ENCODE results near the gene EDNRA. TPM values are rescaled to one million over a fixed set of nuclear protein-coding genes. Genes with fewer than 3 reads are reported as not detected.
A peak's percentile ranks its signal among the peaks of the same experiment; 100 is the strongest.

EDNRA gene
- total RNA-seq, 1 experiment from 2014 or later = 2.9 TPM

- Histone ChIP-seq H3K36me3 (no peaks in the 10 kb centered on the region), H3K27me3 (replicated peaks) (no peaks in the 10 kb centered on the region), H3K9me3 (replicated peaks) (no peaks in the 10 kb centered on the region), H3K27ac (no peak overlapping the region), H3K4me1 (replicated peaks) (no peaks in the 10 kb centered on the region), H3K4me3 (no peak overlapping the region)
- no peak for DNase-seq (ENCODE audit: low read depth in 1 of 2, low spot score in 2 of 2)
These were observed 90.3 kb downstream of the EDNRA start for GRCh38 chr4:147571036-147571770.

DNA sequence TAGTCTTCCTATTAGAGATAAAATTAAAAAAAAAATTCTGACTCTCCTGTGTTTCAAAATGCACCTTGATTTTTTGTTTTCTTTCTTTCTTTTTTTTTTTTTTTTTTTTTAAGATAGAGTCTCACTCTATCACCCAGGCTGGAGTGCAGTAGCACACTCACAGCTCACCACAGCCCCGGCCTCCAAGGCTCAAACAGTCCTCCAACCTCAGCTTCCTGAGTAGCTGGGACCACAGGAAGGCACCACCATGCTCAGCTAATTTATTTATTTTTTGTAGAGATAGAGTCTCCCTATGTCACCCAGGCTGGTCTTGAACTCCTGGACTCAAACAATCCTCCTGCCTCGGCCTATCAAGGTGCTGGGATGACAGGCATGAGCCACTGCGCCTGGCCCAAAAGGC lies 95.2 kb downstream of the EDNRA start:
- no peak overlapping the region for H3K27ac ChIP-seq
- H3K27me3 ChIP-seq (replicated peaks) = no peaks in the 10 kb centered on the region
- no peaks in the 10 kb centered on the region for H3K36me3 ChIP-seq
- DNase-seq (ENCODE audit: low read depth in 1 of 2, low spot score in 2 of 2) = no peak
- H3K9me3 ChIP-seq (replicated peaks) = no peaks in the 10 kb centered on the region
- no peak overlapping the region for H3K4me3 ChIP-seq
- H3K4me1 ChIP-seq (replicated peaks) = peaks cover 18% of the 10 kb centered on the region

- Histone ChIP-seq H3K9me3 (replicated peaks) (no peaks in the 10 kb centered on the region), H3K4me1 (replicated peaks) (peaks cover 19% of the 10 kb centered on the region), H3K27me3 (replicated peaks) (no peaks in the 10 kb centered on the region), H3K27ac (no peak overlapping the region), H3K36me3 (no peaks in the 10 kb centered on the region), H3K4me3 (no peak overlapping the region)
- peak; percentile 84 to 85 for DNase-seq (ENCODE audit: low read depth in 1 of 2, low spot score in 2 of 2)
These were observed 97.2 kb downstream of the EDNRA start for GRCh38 chr4:147578051-147578476.

- no peak overlapping the region for H3K27ac ChIP-seq
- H3K4me3 ChIP-seq = no peak overlapping the region
- H3K4me1 ChIP-seq (replicated peaks) = peaks cover 19% of the 10 kb centered on the region
- H3K27me3 ChIP-seq (replicated peaks) = no peaks in the 10 kb centered on the region
- no peak for DNase-seq (ENCODE audit: low read depth in 1 of 2, low spot score in 2 of 2)
- no peaks in the 10 kb centered on the region for H3K36me3 ChIP-seq
- no peaks in the 10 kb centered on the region for H3K9me3 ChIP-seq (replicated peaks)
These were observed 97.7 kb downstream of the EDNRA start for GRCh38 chr4:147578593-147578992.

GRCh38 chr4:147580396-147580795 lies 99.5 kb downstream of the EDNRA start:
- Histone ChIP-seq H3K27ac (no peak overlapping the region), H3K27me3 (replicated peaks) (no peaks in the 10 kb centered on the region), H3K36me3 (no peaks in the 10 kb centered on the region), H3K4me1 (replicated peaks) (peaks cover 19% of the 10 kb centered on the region), H3K4me3 (no peak overlapping the region), H3K9me3 (replicated peaks) (0 out of 2 replicates have a peak, but pooled peaks cover 2% of the 10 kb centered on the region)
- DNase-seq (ENCODE audit: low read depth in 1 of 2, low spot score in 2 of 2) = no peak

- Histone ChIP-seq H3K27ac (no peak overlapping the region), H3K27me3 (replicated peaks) (no peaks in the 10 kb centered on the region), H3K36me3 (no peaks in the 10 kb centered on the region), H3K9me3 (replicated peaks) (0 out of 2 replicates have a peak, but pooled peaks cover 2% of the 10 kb centered on the region), H3K4me1 (replicated peaks) (peaks cover 19% of the 10 kb centered on the region), H3K4me3 (no peak overlapping the region)
- DNase-seq (ENCODE audit: low read depth in 1 of 2, low spot score in 2 of 2) = no peak
These were observed 100.9 kb downstream of the EDNRA start for GRCh38 chr4:147581606-147582350.

DNA sequence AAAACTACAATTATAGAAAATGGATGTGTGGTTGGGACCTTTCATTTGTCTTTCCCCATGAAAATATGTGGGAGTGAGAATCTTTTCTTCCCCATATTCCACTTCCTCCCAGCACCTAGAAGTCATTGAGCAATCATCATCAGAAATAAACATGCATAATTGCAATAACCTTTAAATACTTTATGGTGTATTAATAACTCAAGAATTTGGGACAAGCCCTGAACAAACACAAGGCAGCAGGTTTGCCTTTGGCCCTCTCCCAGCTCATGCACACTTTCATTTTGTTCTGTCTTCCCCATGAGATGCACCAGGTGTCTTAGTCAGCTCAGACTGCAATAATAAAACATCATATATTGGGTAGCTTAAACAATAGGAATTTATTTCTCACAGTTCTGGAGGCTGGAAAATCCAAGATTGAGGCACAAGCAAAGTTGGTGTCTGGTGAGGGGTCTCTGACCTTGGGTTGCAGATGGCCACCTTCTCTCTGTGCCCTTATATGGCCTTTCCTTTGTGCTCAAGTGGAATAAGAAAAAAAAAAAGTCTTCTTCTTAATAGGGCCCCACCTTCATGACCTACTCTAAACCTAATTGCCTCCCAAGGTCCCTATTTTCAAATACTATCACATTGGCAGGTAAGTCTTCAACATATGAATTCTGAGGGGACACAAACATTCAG lies 101.6 kb downstream of the EDNRA start:
- no peaks in the 10 kb centered on the region for H3K36me3 ChIP-seq
- peaks cover 14% of the 10 kb centered on the region for H3K4me1 ChIP-seq (replicated peaks)
- 0 out of 2 replicates have a peak, but pooled peaks cover 2% of the 10 kb centered on the region for H3K9me3 ChIP-seq (replicated peaks)
- H3K27me3 ChIP-seq (replicated peaks) = no peaks in the 10 kb centered on the region
- H3K4me3 ChIP-seq = no peak overlapping the region
- no peak overlapping the region for H3K27ac ChIP-seq
- no peak for DNase-seq (ENCODE audit: low read depth in 1 of 2, low spot score in 2 of 2)

- H3K27me3 ChIP-seq (replicated peaks) = no peaks in the 10 kb centered on the region
- no peaks in the 10 kb centered on the region for H3K36me3 ChIP-seq
- H3K4me3 ChIP-seq = no peak overlapping the region
- H3K9me3 ChIP-seq (replicated peaks) = 0 out of 2 replicates have a peak, but pooled peaks cover 2% of the 10 kb centered on the region
- H3K27ac ChIP-seq = no peak overlapping the region
- H3K4me1 ChIP-seq (replicated peaks) = peaks cover 7% of the 10 kb centered on the region; the same call in 1 of the 2 replicates
- DNase-seq (ENCODE audit: low read depth in 1 of 2, low spot score in 2 of 2) = no peak
These were observed 103.0 kb downstream of the EDNRA start for GRCh38 chr4:147583876-147584275.

- H3K27me3 ChIP-seq (replicated peaks) = no peaks in the 10 kb centered on the region
- H3K4me3 ChIP-seq = no peak overlapping the region
- DNase-seq (ENCODE audit: low read depth in 1 of 2, low spot score in 2 of 2) = no peak
- no peak overlapping the region for H3K27ac ChIP-seq
- 0 out of 2 replicates have a peak, but pooled peaks cover 2% of the 10 kb centered on the region for H3K9me3 ChIP-seq (replicated peaks)
- H3K4me1 ChIP-seq (replicated peaks) = peaks cover 1% of the 10 kb centered on the region; the same call in 1 of the 2 replicates
- H3K36me3 ChIP-seq = no peaks in the 10 kb centered on the region
These were observed 105.1 kb downstream of the EDNRA start for GRCh38 chr4:147586032-147586431.

DNA sequence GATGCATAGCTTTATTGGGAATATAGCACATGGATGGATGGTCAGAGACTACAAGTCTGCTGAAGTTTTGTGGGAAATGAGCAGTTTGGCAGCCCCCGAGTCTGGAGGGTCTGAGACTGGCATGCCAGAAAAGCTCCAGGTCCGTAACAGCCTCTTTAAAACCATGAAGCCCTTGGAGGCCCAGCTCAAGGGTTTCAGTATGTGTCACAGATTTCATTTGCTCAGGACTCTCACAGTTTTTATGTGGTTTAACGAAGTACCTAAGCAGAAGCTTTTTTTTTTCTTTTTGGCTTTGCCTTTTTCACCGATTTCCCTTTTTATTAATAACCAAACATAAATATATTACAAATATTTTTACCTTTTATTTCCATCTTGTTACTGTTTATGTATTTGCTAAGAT lies 105.7 kb downstream of the EDNRA start:
- DNase-seq (ENCODE audit: low read depth in 1 of 2, low spot score in 2 of 2) = no peak
- Histone ChIP-seq H3K4me3 (no peak overlapping the region), H3K27ac (no peak overlapping the region), H3K36me3 (no peaks in the 10 kb centered on the region), H3K4me1 (replicated peaks) (no peaks in the 10 kb centered on the region), H3K9me3 (replicated peaks) (0 out of 2 replicates have a peak, but pooled peaks cover 2% of the 10 kb centered on the region), H3K27me3 (replicated peaks) (no peaks in the 10 kb centered on the region)

GRCh38 chr4:147587041-147587440 lies 106.1 kb downstream of the EDNRA start:
- no peak for DNase-seq (ENCODE audit: low read depth in 1 of 2, low spot score in 2 of 2)
- Histone ChIP-seq H3K27me3 (replicated peaks) (no peaks in the 10 kb centered on the region), H3K27ac (no peak overlapping the region), H3K9me3 (replicated peaks) (0 out of 2 replicates have a peak, but pooled peaks cover 2% of the 10 kb centered on the region), H3K4me1 (replicated peaks) (no peaks in the 10 kb centered on the region), H3K36me3 (no peaks in the 10 kb centered on the region), H3K4me3 (no peak overlapping the region)

DNA sequence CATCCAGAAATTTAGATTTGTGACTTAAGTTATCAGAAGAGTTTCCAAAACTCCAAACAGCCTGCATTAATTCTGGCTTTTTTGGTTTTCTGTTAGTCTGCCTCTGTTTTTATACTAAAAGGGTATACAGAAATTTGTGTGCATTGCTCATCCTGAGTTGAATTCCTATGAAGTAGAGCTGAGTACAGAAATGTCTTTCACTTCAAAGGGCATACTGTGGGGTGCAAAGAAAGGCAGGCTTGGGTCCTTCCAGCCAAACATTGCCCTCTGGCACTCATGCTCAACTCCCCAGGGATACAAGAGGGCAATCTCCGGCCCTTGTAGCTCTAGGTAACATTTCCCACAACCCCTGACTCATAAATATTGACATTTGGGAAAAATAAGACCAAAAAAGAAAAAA lies 108.7 kb downstream of the EDNRA start:
- H3K27ac ChIP-seq = no peak overlapping the region
- no peak for DNase-seq (ENCODE audit: low read depth in 1 of 2, low spot score in 2 of 2)
- no peak overlapping the region for H3K4me3 ChIP-seq
- no peaks in the 10 kb centered on the region for H3K36me3 ChIP-seq
- H3K4me1 ChIP-seq (replicated peaks) = no peaks in the 10 kb centered on the region
- H3K9me3 ChIP-seq (replicated peaks) = no peaks in the 10 kb centered on the region
- H3K27me3 ChIP-seq (replicated peaks) = no peaks in the 10 kb centered on the region

- Histone ChIP-seq H3K27ac (no peak overlapping the region), H3K4me1 (replicated peaks) (no peaks in the 10 kb centered on the region), H3K9me3 (replicated peaks) (no peaks in the 10 kb centered on the region), H3K27me3 (replicated peaks) (no peaks in the 10 kb centered on the region), H3K4me3 (no peak overlapping the region), H3K36me3 (no peaks in the 10 kb centered on the region)
- peak; percentile 54 to 68 for DNase-seq (ENCODE audit: low read depth in 1 of 2, low spot score in 2 of 2)
These were observed 109.5 kb downstream of the EDNRA start for GRCh38 chr4:147590249-147590920.
